DMS53 (cell line): ENCODE measurements around the gene PLA2G2F.
A peak's percentile ranks its signal among the peaks of the same experiment; 100 is the strongest.

Experiments
- DNase-seq: peaks from one replicate; lab custom pipeline; 2025; lab: John Stamatoyannopoulos, UW

Gene PLA2G2F

GRCh38 chr1:20168564-20169491, 29.7 kb downstream of the PLA2G2F start:
- DNase-seq = peak; percentile 17

DNA sequence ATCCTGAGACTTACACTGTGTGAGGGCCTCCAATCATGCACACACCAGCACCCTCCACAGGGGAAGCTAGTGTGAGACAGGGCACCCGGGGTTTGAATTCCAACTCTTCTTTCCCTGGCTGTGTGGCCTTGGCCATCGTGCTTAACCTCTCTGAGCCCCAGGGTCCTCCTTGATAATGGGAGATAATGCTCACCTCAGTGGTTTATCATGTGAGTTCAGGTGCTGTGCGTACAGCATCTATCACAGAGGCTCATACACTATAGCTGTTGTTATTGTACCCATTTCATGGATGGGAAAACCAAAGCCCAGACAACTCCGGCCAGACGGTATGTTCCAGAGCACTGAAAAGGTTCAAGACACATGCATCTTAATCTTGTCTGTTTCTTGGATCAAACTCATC, 30.8 kb downstream of the PLA2G2F start:
- DNase-seq = no peak

GRCh38 chr1:20172033-20172590, 33.0 kb downstream of the PLA2G2F start:
- peak; percentile 62 for DNase-seq

DNA sequence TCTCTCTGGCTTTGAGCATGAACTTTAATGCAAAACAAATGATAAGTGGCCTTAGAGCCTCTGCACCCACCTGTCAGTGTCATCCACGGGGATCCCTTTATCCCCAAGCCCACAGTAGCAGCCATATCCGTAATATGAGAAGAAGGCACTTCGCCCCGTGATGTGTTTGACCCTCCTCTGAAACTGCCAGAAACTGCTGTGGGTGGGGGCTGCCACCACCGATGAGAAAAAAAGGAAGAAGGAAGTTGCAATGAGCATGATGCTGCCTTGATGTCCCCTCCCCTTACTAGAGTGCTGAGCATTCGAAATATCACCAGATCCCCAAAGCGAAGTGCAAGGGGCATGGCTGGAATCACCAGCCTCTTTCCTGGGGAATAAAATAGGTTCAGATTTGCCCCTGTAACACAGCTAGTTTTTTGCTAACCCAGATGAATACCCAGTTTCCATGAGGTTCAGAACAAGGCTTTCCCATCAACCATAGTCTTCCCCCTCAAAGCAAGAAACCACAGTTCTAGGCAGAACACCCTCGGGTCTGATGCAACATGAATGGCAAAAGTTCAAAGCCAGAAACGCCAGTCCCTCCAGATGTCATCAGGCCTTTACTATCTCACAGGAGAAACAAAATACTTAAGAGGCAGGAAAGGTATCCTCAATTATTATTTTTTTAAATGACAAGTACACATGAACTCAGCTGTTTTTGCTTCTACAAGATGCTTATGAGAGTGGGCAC, 36.0 kb downstream of the PLA2G2F start:
- no peak for DNase-seq

GRCh38 chr1:20178634-20179370, 39.7 kb downstream of the PLA2G2F start:
- no peak for DNase-seq

- DNase-seq = no peak
These were observed 40.4 kb downstream of the PLA2G2F start for GRCh38 chr1:20179371-20180128.

GRCh38 chr1:20180129-20180843, 41.2 kb downstream of the PLA2G2F start:
- DNase-seq = no peak

GRCh38 chr1:20180844-20181207, 41.7 kb downstream of the PLA2G2F start:
- no peak for DNase-seq

- DNase-seq = peak; percentile 46
These were observed 43.3 kb downstream of the PLA2G2F start for GRCh38 chr1:20182415-20182814.

GRCh38 chr1:20183035-20183434, 43.9 kb downstream of the PLA2G2F start:
- DNase-seq = peak; percentile 82

- DNase-seq = peak; percentile 62
These were observed 44.6 kb downstream of the PLA2G2F start for GRCh38 chr1:20183616-20184271.

GRCh38 chr1:20184481-20184900, 45.4 kb downstream of the PLA2G2F start:
- DNase-seq = no peak

DNA sequence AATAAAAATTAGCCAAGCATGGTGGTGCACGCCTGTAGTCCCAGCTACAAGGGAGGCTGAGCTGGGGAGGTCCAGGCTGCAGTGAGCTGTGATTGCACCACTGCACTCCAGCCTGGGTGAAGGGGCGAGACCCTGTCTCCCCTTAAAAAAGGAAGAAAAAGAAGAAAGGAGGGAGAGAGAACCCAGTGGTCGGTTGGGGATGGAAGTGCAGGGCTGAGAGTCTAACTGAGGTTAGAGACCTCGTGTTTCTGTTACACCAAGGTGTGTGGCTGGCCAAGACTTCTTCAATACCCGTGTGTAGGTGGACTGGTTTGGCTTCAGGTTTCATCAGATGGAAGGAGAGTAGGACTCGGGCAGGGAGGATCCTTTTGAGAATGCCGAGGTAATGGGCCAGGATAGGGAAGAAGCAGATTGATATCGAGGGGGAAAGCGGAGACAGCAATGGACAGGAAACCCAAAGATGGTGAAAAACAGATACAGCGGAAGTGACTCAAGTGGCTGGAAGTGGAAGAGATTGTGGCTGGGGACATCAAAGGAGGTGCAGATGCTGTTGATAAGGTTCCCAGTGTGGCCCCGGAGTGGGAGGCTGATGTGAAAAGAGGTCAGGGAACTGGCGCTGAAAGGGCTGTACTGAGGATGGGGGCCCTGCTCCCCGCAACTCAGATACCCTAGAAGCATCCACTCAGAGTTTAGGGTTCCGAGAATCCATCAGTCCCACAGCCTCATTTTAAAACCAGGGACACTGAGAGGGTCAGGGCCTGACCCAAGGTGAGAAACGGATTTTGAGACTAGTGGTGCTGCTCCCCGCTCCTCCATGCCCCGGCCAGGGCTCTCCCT, 46.1 kb downstream of the PLA2G2F start:
- DNase-seq = peak; percentile 34

DNA sequence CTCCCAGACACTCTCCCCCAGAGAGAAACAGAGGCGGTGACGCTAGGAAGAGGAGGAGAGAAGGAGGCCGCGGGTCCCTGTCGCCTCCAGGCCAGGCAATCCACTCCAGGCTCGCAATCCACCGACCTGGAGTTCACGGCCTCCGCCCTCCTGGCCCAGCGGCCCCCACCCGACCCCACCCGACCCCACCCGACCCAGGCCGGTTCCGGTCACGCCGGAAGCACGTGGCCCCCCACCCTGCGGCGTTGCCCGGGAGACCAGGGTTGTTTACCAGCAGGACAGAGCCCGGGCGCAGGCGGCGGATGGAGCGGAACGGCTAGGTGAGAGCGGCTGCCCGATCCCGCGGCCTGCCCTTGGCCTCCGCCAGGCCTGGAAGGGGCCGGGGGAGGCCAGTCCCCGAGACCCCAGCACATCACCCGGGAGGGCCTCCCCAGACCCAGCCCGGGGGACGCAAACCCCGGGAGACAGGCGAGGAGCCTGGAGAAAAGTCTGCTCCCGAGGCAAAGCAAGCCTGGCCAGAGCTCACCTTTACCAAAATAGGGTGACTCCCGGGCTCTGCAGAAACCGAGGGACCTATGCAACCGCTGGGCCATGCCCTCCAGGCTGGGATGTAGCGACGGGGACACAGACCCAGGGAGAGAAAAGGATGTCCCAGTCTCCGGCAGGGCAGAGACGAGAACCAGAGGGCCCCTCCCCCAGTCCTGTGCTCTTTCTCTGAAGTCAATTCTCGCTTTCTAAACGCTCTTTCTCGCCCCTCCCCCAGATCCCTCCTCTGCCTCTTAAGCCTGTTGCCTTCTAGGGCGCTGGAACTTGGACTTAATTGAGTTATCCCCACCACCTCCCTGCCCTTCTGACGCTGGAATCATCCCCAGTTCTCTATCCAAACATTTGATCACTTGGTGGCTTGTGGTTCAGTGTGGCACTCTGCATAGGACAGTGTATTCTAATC, 47.0 kb downstream of the PLA2G2F start, which contains the start of the genes PLA2G2C and UBXN10:
Gene PLA2G2C, minus strand, starts transcription at position 685 of the 949 bp plus-strand sequence. CDS start 9,155 bp downstream, outside the sequence.
Gene UBXN10, plus strand, starts transcription at position 263 of the 949 bp plus-strand sequence. CDS start 4,466 bp downstream, outside the sequence.
- DNase-seq = peak; percentile 73

DNA sequence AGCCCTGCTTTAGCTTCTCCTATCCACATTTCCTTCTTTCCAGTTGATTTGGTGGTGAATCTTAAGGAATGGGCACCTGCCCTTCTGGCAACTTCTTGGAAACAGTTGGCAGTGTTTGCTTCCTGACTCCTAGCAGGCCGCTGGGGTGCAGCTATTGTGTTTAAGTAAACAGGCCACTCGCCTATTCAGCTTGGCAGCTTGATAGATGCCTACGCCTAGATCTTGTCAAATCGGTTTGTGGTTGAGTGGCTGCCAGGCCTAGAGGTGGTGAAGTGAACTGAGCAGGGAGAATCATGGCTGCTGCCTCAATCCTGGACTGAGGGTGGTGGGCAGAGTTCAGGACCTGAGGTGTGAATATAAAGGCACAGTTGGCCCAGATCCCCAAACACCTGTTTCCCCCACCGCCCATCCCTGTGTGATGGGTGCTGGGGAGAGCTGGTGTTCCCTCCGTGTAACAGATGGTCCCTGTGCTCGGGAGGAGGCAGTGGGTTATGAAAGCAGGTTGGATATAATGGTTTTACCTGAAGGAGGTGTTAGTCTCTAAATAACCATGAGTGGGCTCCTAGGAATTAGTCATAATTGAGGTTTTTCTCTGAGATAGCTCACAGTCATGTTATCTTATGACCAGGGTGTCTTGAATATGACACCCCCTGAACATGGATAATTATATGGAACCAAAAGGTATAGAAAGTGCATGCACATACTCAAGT, 48.1 kb downstream of the PLA2G2F start:
- DNase-seq = peak; percentile 34

DNA sequence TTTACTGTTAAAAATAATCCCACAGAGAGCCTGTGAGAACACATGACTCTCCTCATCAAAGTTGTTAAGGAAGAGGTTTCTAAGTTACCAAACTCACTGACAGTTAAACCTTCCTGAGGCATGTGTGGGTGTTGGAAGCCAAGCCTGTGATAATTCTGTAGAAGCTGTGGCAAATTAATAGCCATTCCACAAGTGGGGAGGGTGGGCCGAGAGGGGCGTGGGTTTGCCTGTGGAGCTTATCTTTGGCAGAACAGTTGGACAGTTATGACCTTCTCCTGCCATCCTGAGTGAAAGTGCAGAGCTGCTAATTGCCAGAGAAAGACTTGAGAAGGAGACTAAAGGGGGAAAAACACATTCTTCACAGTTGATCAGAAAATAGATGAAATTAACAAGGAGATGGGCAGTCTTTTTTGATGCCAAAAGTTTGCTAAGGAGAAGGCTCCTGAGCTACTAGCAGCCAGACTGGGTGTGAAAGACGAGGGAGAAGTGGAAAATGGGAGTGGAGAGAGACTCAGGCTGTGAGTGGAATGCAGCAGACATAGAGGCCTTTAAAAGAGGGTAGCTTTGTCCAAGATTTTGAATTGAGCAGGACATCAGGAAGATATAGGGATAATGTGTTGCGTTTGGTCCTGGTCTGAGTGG, 48.8 kb downstream of the PLA2G2F start:
- DNase-seq = no peak

GRCh38 chr1:20188455-20188817, 49.3 kb downstream of the PLA2G2F start:
- no peak for DNase-seq
